CD4-positive, alpha-beta T cell treated with Interferon gamma for 1 hour (primary cell): ENCODE measurements around the gene DSCAML1.

Experiments used
- DNase-seq: peaks from one replicate; pipeline ENCODE4 v3.0.0-alpha.2; 2020

DSCAML1 gene

DNA sequence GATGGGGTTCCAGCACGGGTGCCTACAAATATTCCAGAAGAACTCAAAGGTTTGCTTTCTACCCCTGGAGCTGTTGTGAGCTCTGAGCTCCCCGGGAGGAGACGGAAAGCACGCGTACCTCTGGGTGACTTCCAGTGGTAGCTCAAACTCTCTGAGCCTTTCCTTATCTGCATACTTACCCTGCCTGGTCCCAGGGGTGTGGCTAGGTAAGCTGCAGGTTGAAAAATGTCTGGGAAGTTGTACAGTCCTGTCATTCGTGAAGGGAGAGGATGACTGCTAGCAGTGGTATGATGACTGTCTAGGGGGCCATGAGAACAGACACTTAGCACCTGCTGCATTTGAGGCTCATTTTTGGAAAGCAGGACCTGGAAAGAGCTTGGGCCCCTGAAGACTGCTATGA is 111.5 kb downstream of the DSCAML1 start:
- DNase-seq = no peak

DNA sequence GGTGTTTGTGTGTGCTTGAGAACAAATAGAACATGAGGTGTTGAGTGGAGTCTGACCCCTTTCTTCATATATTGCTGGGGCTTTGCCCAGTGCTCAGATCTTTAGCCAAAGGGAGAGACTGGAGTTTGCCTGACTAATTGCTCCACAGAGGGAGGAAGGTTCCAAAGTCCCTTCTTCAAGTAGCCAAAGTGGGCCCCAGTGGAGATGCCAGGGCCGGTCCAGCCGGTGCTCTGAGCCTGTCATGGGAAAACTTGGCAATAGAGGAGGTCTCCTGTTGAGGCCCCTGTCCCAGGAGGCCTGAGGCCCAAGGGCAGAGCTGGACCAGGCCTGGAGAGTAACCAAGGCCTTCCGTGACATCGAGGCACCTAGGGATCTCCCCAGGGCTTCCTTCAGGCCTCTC is 112.3 kb downstream of the DSCAML1 start:
- DNase-seq = no peak

GRCh38 chr11:117684111-117684510 is 112.9 kb downstream of the DSCAML1 start:
- no peak for DNase-seq

- no peak for DNase-seq
Observed at GRCh38 chr11:117681438-117681837, 115.6 kb downstream of the DSCAML1 start.

- no peak for DNase-seq
Observed at GRCh38 chr11:117679461-117679860, 117.6 kb downstream of the DSCAML1 start.

- DNase-seq = no peak
Observed at GRCh38 chr11:117678658-117679406, 118.2 kb downstream of the DSCAML1 start.

GRCh38 chr11:117677729-117678310 is 119.2 kb downstream of the DSCAML1 start:
- DNase-seq = no peak

- DNase-seq = no peak
Observed at GRCh38 chr11:117676501-117676900, 120.5 kb downstream of the DSCAML1 start.

DNA sequence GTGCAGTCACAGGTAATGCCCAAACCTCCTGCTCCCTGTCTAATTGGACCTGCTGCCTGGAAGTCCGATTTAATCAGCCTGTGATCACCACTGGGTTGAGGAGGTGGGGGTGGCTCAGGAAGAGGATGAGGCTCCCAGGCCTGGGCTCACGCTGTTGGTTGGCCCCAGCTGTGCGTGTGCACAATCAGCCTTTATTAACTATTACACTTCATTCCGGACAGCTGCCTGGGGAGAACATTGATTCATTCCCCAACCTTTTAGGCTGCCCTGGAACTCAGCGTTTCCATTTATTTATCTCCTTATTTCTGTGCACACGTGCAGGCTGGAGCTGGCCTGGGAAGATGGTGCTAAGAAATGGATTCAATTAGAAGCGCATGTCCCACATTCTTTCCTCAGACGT is 123.4 kb downstream of the DSCAML1 start:
- no peak for DNase-seq

DNA sequence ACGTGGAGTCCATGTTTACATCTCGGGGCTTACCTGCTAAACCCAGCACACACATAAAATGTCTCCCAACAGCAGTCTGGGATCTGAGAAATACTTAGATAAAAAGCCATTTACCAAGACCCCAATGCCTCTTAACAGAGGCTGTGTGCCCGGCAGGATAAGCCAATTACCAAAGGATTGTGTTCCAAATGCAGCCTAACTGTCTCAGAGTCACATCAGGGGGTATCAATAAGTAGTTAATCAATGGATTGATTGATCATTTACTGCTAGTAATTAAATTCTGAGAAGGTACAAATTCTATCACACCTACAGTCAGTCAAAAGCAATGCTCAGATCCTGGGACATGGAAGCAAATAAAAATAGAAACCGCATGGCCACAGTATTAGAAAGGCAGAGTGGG is 125.6 kb downstream of the DSCAML1 start:
- no peak for DNase-seq

DNA sequence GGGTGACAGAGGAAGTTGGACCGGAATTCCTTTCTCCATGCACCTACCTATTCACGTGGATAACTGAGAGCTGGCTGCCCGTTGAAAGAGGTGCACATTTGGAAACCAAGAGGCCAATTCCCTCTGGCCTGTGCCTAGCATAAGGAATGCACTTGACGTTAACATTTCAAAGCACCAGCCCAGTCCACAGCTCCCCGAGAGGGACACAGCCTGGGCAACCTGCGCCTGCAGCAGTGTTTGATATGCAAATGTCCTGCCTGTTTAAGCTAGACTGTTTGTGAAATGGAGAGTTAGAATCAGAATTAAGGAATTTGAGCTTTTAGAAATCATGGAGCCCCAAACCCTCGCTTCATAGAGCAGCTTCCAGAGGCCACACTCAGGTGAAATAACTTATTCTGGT is 126.1 kb downstream of the DSCAML1 start:
- no peak for DNase-seq

- DNase-seq = no peak
Observed at GRCh38 chr11:117670443-117670842, 126.6 kb downstream of the DSCAML1 start.

- no peak for DNase-seq
Observed at GRCh38 chr11:117669616-117670015, 127.4 kb downstream of the DSCAML1 start.

GRCh38 chr11:117669062-117669461 is 128.0 kb downstream of the DSCAML1 start:
- DNase-seq = no peak

- DNase-seq = no peak
Observed at GRCh38 chr11:117668321-117668751, 128.7 kb downstream of the DSCAML1 start.

DNA sequence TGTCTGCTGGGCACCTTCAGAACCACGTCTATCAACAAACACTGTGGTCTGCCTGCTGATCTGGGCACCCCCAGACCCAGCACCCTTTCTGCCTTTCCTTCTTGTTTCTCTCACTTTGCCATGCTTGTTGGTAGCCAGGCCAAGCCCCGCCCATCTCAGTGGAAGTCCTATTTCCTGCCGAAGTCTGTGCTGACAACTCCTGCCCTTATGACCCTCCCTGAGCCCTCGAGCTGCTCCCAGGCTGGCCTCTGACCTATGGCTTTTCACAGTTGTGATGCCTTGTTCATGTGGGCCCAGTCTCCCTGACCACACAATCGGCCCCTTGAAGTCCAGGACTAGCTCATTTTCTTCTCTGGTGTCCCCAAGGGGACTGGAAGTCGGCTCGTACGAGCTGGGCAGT is 132.1 kb downstream of the DSCAML1 start:
- DNase-seq = no peak

DNA sequence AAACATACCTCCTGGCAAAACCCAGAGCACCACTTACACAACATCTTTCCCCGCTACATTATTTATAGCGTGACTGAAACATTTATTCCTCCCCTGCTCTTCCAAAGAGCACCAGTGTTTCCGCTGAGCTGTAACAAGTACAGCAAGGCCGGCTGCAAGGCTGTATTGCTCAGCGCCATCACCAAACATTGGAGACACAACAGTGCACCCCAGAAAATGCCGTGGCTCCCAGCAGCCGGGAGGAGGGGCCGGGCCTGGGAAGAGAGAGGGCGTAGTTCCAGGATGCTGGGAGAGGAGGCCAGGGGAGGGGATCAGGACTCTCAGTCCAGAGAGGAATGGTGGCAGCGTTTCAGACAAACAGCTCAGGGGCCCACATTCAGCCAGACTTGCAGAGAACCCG is 133.2 kb downstream of the DSCAML1 start:
- no peak for DNase-seq

- DNase-seq = no peak
Observed at GRCh38 chr11:117663414-117663813, 133.6 kb downstream of the DSCAML1 start.

DNA sequence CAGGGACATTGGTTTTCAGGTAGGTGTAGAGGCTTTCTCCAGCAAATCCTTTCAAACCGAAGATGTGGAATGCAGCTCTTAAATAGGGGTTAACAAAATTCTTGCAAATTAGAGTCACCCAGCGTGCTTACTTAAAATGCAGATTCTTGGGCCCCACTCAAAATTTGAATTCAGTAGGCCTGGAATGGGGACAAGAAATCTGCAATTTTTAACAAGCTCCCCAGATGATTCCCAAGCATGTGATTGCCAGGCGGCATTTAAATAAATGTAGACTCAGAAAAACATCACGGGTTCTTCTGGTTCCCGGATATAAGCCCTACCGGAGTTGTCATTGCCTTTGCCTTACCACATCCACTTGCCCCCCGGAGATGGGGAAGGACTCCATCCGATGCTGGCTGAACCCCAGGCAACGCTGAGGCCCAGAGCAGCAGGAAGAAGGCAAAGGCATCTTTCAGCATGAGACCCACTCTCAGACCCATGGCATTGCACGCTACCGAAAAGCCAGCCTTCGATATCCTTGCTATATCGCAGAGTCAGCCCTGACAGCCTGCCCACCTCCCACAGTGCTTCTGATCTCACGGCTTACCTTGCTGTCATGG is 134.2 kb downstream of the DSCAML1 start:
- DNase-seq = no peak

- DNase-seq = no peak
Observed at GRCh38 chr11:117662255-117662654, 134.8 kb downstream of the DSCAML1 start.

DNA sequence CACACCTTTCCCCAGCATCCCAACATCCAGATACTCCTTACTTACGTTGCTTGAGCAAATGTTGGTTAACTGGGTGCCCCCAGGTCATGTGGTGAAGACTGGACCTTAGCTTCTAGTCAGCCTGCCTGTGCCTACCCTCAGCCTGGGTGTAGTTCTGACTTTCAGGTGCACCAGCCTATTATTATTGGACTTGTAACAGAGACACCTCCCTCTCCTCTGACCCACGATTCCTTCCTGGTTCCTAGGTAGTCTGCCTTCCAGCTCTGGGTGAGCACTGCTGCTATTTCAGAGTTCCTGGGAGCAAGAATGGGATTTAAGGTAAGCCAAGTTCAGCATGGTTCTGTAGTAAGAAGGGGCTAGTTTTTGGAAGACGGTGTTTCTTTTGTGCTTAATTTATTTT is 138.2 kb downstream of the DSCAML1 start:
- DNase-seq = no peak

- DNase-seq = no peak
Observed at GRCh38 chr11:117657794-117658193, 139.2 kb downstream of the DSCAML1 start.

- DNase-seq = no peak
Observed at GRCh38 chr11:117654281-117655255, 142.4 kb downstream of the DSCAML1 start.
